Stimulated activated CD8-positive, alpha-beta memory T cell treated with anti-CD3 and anti-CD28 coated beads, Interleukin-12 subunit alpha, Interleukin-12 subunit beta, amount 100 ng/mL, for 4 hours (primary cell): Measurements from ENCODE around the gene EXD3.

Experiments used
- DNase-seq: peaks from one replicate; pipeline ENCODE4 v3.0.0-alpha.2; 2020; ENCODE audit warnings: low read depth

The EXD3 gene

GRCh38 chr9:137432687-137433348, 9.9 kb upstream of the EXD3 start:
- DNase-seq, result no peak

GRCh38 chr9:137431416-137431931, 8.5 kb upstream of the EXD3 start:
- no peak for DNase-seq

- no peak for DNase-seq
Measured at GRCh38 chr9:137430723-137431415, 7.9 kb upstream of the EXD3 start.

DNA sequence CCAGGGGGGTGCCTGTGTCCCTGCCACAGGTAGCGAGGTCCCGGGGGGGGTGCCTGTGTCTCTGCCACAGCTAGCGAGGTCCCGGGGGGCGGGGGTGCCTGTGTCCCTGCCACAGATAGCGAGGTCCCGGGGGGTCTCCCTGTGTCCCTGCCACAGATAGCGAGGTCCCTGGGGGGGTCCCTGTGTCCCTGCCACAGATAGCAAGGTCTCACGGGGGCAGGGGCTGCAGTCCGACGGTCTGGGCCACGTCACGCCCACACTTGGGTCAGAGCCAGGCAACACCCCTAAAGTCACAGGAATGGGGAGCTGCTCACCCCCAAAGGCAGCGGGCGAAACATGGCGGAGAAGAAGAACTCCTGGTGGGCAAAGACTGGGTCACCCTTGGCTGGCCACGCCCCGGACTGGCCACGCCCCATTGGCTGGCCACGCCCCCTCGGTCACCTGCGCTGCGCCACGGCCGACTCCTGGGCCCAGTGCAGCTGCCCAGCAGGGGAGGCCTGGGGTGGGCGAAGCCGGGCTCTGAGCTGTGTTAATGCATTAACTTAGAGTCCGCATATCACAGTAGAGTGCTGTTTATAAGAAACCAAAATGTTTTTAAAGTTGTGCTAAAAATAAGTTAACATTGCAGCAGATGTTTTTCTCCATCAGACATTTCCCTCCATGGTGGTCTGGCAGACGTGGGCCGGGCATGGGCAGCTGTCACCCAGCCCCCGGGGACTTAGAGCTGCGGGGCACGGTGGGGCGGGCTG, 7.2 kb upstream of the EXD3 start:
- DNase-seq, result no peak

- DNase-seq, result no peak
Measured at GRCh38 chr9:137429546-137429890, 6.6 kb upstream of the EXD3 start.

DNA sequence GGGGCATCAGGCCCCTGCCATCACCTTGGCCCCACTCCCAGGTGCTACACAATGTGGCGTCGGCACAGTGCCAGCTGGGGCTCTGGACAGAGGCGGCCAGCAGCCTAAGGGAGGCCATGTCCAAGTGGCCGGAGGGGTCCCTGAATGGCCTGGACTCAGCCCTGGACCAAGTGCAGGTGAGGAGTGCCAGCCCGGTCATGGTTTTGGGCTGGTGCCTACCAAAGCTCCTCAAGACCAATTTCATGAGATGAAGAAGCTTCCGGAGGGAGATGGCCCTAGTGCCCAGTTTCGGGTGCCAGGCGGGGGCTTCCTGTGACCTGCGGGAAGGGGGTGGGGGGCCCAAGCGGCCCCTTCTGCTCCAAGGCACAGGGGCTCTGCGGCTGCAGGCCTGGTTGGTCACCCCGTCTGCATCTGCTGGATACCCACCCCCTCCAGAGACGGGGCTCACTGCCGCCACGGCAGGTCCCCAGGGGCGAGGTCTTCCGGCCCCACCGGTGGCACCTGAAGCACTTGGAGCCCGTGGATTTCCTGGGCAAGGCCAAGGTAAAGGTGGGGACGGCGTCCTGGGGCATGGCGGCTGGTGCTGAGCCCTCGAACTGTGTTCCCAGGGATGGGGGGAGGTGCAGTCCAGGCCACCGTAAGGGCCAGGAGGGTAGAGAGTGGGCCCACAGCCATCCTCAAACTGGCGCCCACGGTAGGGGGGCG, 6.0 kb upstream of the EXD3 start:
- DNase-seq, result no peak

DNA sequence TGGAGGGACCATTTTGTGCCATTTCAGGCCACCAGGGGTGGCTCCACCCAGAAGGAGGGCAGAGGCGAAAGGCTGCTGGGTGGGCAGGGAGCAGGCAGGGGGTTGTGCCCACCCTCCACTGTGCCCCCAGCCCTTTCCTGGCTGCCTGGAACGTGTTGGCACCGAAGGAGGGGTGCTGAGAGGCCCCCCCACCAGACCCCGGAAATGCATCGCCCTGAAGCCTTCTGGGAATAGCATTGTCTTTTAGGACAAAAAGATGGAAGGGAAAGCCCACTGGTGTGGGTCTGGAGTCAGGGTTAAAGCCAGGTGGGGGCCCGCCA, 5.3 kb upstream of the EXD3 start:
- no peak for DNase-seq

GRCh38 chr9:137427454-137428310, 4.7 kb upstream of the EXD3 start:
- no peak for DNase-seq

DNA sequence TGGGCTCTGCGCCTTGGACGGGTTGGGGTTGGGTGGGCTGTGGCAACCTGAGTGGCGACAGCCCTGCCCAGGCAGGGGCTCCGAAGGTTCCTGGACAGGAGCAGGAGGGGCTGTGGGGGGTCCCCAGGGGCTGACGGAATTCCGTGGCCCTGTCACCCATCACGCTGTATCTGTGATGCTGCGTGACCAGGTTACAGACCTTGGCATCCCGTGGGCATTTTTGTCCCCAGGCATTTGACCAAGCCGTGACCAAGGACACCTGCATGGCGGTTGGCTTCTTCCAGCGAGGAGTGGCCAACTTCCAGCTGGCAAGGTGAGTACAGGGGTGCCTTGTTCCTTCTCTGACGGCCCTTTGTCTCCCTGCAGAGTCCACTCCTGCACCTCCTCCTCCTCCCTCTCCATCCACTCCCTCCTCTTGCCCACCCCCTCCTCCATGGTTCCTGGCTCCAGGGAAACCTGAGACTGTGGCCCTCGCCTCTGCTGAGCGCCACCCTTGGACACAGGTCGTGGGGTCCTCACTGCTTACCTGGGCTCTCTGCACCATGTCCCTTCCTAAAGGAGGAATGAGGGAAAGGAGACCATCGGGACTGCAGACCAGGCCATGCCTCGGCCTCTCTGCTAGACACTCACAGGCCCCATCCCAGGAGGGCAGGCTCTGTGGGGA, 3.2 kb upstream of the EXD3 start:
- no peak for DNase-seq

DNA sequence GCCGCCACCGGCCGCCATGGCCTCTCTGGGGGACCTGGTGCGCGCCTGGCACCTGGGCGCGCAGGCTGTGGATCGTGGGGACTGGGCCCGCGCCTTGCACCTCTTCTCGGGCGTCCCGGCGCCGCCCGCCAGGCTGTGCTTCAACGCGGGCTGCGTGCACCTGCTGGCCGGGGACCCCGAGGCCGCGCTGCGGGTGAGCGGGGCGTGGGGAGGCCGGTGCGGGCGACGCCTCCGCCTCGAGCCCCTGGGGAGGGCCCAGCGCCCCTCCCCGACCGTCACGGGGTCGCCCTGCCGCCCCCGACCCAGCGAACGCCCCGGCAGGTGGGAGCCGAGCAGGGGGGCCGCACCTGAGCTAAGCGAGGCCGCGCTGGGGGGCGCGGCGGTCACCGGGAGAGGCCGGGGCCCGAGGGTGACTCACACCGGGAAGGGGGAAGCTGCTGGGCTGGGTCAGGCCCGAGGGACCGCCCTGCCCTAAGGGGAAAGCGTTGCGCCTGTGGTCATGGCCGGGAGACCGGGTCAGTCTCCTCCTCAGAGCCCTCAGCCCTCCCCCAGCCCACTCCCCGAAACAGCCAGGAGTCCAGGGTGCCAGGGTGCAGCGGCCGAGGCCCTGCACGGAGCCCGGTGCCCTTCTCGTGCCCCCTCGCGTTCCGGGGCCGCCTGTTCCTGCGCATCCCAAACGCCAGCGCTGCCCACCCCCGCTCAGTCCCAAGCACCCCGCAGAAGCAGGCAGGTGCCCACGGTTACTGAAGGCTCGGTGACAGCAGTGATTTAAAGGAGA, 741 bp upstream of the EXD3 start:
- no peak for DNase-seq

DNA sequence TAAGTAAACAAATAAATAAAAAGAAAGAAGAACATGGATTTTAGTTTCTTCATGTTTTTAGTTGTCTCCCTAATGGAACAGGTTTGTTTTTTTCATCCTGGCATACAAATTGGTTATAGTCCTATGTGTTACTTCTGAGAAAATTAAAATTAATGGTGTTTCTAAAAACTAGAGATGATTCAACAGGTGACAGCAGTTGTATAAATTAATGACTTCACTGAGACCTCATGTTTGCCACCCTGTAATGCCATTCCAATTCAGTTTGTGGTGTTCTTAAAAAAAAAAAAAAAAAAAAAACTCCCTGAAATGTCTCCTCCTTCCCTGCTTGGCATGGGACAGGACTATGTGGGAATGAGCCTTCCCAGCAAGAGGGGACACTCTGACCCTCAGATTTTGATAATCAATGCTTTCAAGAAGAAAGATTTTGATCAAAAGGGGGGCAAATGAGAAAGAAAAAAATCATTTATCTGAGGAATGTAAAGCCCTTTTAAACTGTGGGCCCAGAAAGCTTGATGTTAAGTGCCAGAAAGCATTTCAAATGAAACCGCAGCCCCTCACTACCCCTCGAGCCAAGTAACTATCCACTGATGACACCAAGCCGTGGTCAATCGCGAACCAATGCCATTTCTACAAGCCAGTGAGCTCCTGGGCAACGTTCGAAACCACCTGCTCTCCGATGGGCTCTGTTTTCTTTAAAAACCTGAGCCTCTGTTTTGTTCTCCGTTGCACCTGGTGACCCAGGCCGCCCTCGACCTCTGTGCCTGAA, 941 bp downstream of the EXD3 start:
- DNase-seq, result no peak

DNA sequence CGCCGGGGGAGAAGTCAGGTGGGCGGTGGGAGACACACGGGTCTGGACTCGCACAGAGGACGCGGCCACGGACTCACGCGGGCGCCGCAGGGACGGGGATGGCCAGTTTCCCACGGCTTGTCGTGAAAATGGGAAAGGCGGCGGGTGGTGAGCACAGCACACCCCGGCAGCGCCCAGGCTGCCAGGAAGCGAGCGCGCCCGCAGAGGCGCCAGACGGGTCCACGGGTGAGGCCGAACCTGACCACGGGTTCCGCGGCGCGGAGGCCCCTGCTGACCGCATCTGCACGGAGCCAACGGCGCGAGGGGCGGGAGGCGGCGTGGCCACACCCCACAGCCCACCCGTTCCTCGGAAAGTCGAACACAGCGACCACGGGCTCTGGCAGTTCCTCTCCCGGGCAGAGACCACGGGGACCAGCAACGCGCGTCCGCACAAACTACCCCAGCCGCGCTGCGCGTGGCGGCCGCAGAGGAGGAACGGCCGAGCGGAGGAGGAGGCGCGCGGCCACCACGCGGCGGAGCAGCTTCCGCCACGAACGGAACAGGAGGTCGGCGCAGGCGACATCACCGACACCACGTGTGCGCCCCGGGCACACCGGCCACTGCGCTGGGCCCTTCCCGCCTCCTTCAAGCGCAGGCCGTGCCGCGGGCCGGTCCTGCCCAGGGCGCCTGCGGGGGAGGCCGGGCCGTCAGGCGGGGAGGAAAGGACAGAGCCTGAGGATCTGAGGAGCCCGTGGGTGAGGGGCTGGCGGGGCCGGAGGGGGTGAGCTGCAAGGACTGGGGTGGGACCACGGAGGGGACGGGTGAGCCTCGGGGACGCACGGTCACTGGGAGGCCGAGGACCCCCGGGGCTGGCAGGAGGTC, 5.6 kb downstream of the EXD3 start:
- DNase-seq, result no peak

- no peak for DNase-seq
Measured at GRCh38 chr9:137416563-137417151, 6.3 kb downstream of the EXD3 start.

DNA sequence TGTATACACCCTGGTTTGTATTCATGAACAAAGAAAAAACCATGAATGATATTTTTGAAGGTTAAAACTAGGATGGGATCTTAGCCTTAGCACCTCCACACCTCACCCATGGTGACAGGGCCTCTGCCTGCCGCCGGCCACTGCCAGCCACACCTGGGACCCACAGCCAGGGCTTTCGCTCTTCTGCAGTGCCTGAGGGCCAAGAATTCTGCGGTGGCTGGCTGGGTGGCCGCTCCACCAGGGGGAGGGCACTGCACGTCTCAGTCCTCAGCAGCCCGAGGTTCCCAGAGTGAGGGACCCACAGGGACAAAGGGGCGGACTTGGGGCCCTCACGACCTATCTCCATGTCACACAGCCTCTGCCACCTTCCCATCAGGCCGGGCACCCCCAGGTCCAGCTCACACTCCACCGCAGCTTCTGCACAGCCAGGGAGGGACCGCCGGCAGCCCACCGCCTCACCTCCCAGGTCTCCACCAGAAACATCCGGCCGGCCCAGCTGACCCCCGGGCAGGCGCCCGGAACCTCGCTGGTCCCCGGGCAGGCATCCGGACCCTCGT, 6.9 kb downstream of the EXD3 start:
- DNase-seq, result no peak

DNA sequence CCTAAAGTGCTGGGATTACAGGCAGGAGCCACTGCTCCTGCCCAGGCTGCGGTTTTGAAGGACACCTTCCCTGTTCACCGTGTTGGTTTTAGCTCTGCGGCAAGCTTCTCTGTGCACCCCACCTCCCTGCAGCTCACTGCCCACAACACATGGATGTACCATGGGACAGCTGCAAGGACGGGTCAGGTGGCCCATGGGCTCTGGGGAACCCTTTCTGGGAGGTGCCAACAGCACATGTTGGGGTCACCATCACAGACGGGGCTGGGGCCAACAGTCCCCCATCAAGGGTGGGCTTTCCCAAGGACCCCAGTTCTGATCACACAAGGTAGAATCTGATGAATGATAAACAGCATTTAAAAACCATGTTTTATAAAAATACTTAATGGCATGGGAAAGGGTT, 7.5 kb downstream of the EXD3 start:
- no peak for DNase-seq

GRCh38 chr9:137412431-137412830, 10.5 kb downstream of the EXD3 start:
- no peak for DNase-seq

- no peak for DNase-seq
Measured at GRCh38 chr9:137411645-137412380, 11.1 kb downstream of the EXD3 start.
